HG02870 (cell line): ENCODE results near the gene FAM180A.
"Not testable (repeated sequence)": the region's sequence is repeated elsewhere in the genome, so short reads cannot be mapped to it uniquely, and the experiment has no call there.

Source experiments
- ATAC-seq: cut with Tn5 transposase; IDR thresholded peaks from one replicate; pipeline ENCODE4 v1.9.1; 2021; ENCODE audit warnings: mild to moderate bottlenecking, moderate library complexity; ENCODE audit not compliant: unreplicated experiment

Gene FAM180A

GRCh38 chr7:135748770-135749169 lies at the start of gene FAM180A:
TSS of gene FAM180A (minus strand) at chr7:135748813. CDS start at chr7:135748580, 233 bp downstream.
- ATAC-seq: no peak

GRCh38 chr7:135798095-135798494 lies 49.5 kb upstream of the FAM180A start:
- no peak for ATAC-seq

GRCh38 chr7:135795846-135796570 lies 47.4 kb upstream of the FAM180A start:
- no peak for ATAC-seq

GRCh38 chr7:135793841-135794240 lies 45.2 kb upstream of the FAM180A start:
- ATAC-seq: no peak

- no peak for ATAC-seq
These were observed 44.3 kb upstream of the FAM180A start for GRCh38 chr7:135792866-135793265.

- ATAC-seq: no peak
These were observed 43.7 kb upstream of the FAM180A start for GRCh38 chr7:135792363-135792668.

- ATAC-seq: no peak
These were observed 43.1 kb upstream of the FAM180A start for GRCh38 chr7:135791543-135792362.

- no peak for ATAC-seq
These were observed 41.9 kb upstream of the FAM180A start for GRCh38 chr7:135790371-135790977.

GRCh38 chr7:135789956-135790355 lies 41.3 kb upstream of the FAM180A start:
- ATAC-seq: no peak

- no peak for ATAC-seq
These were observed 40.8 kb upstream of the FAM180A start for GRCh38 chr7:135789431-135789830.

- ATAC-seq: no peak
These were observed 38.3 kb upstream of the FAM180A start for GRCh38 chr7:135786911-135787310.

GRCh38 chr7:135785065-135785464 lies 36.5 kb upstream of the FAM180A start:
- no peak for ATAC-seq

- no peak for ATAC-seq
These were observed 35.4 kb upstream of the FAM180A start for GRCh38 chr7:135784013-135784412.

- no peak for ATAC-seq
These were observed 34.2 kb upstream of the FAM180A start for GRCh38 chr7:135782801-135783200.

- ATAC-seq: no peak
These were observed 33.8 kb upstream of the FAM180A start for GRCh38 chr7:135782377-135782776.

GRCh38 chr7:135777626-135778398 lies 29.2 kb upstream of the FAM180A start:
- no peak for ATAC-seq

- not testable (repeated sequence) for ATAC-seq
These were observed 27.3 kb upstream of the FAM180A start for GRCh38 chr7:135775915-135776314.

GRCh38 chr7:135775230-135775629 lies 26.6 kb upstream of the FAM180A start:
- no peak for ATAC-seq

GRCh38 chr7:135774284-135774683 lies 25.7 kb upstream of the FAM180A start:
- no peak for ATAC-seq

GRCh38 chr7:135773464-135773863 lies 24.9 kb upstream of the FAM180A start:
- ATAC-seq: no peak

- no peak for ATAC-seq
These were observed 24.1 kb upstream of the FAM180A start for GRCh38 chr7:135772639-135773222.
